Activated naive CD4-positive, alpha-beta T cell treated with anti-CD3 and anti-CD28 coated beads for 36 hours (primary cell): ENCODE data around the gene XIRP2. TPM values are rescaled to one million over a fixed set of nuclear protein-coding genes. Genes with fewer than 3 reads are reported as not detected.

Experiments
- CTCF ChIA-PET: fragments of 350-600 bp; sonication (Branson Sonifier 250); formaldehyde crosslinking; loops from one replicate; lab custom pipeline; 2021; ENCODE audit warnings: antibody characterized with exemption; lab: Charles Lee
- DNase-seq: peaks from one replicate; pipeline ENCODE4 v3.0.0-alpha.2; 2020
- H3K27ac Mint-ChIP-seq: one replicate; pipeline ENCODE4 v1.8.0; 2021; ENCODE audit warnings: mild to moderate bottlenecking, mixed read lengths
- H3K27me3 Mint-ChIP-seq: one replicate; pipeline ENCODE4 v1.8.0; 2021; ENCODE audit warnings: low read depth, mixed read lengths
- H3K36me3 Mint-ChIP-seq: one replicate; pipeline ENCODE4 v1.8.0; 2021; ENCODE audit warnings: low read depth, mixed read lengths
- H3K4me1 Mint-ChIP-seq: one replicate; pipeline ENCODE4 v1.8.0; 2021; ENCODE audit warnings: low read depth, mixed read lengths
- H3K4me3 Mint-ChIP-seq: one replicate; pipeline ENCODE4 v1.8.0; 2021; ENCODE audit warnings: mild to moderate bottlenecking, moderate library complexity, mixed read lengths
- H3K9me3 Mint-ChIP-seq: one replicate; pipeline ENCODE4 v1.8.0; 2021; ENCODE audit warnings: mixed read lengths
- intact Hi-C: fragments of 100-400 bp; cut with micrococcal nuclease; formaldehyde crosslinking; loops from one replicate; pipeline ENCODE4 v1.15.1; 2023
- total RNA-seq, 2 experiments: library from RNA; stranded (reverse); gene quantifications; one replicate each; pipeline ENCODE4 v1.2.3, GENCODE V29; 2021

Gene XIRP2
- total RNA-seq, 2 experiments from 2014 or later, result not detected

DNA sequence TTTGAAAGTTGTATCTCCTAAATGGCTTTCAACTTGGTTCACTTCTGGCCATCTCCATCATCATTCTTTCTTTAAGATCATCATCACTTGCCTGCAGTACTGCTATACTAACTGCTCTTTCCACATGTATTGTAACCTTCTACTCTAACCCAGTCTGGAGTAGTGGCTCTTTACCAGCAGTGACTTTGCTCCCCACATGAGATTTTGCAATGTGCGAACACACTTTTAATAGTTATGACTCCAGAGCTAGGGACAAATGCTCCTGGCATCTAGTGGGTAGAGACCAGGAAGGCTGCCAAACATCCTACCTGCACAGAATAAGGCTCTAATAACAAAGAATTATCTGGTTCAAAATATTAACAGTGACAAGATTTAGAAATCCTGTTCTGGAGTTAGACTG is 243.8 kb downstream of the XIRP2 start:
- H3K27ac Mint-ChIP-seq, result no peak overlapping the region
- peaks cover 3% of the 10 kb centered on the region for H3K4me1 Mint-ChIP-seq
- no peaks in the 10 kb centered on the region for H3K27me3 Mint-ChIP-seq
- H3K9me3 Mint-ChIP-seq, result no peaks in the 10 kb centered on the region
- DNase-seq, result no peak
- CTCF ChIA-PET, result no interaction called here
- intact Hi-C loops, result no loop called here
- no peaks in the 10 kb centered on the region for H3K36me3 Mint-ChIP-seq
- H3K4me3 Mint-ChIP-seq, result no peak overlapping the region

DNA sequence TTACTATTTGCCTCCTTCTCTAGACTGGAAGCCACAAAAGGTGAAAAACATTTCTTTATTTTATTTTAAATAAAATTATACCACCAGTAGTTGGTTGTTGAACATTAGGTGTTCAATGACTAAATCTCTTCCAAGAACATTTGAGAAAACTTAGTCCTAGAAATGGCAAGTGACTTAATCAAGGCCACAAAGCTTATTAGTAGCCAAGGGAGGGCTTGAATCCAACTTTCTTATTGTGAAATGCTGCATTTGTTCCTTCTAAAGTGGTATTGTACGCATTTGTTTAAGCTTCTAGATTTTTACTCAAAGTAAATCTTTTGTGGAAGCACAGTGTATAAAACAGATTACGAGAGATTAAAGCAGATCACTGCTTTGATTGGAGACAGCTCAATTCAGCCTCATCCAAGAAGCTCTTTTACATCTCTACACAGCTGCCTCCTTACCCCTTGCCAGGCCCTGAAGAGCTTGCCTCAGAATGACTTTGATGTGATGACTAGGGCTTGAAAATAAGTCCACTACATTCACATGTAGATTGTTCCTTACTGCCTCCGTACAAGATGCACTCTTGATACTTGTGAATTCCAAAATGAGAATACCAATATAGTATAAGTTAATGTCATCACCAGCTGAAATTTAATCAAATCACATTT is 244.8 kb downstream of the XIRP2 start:
- CTCF ChIA-PET, result no interaction called here
- Mint-ChIP-seq H3K9me3 (no peaks in the 10 kb centered on the region), H3K36me3 (no peaks in the 10 kb centered on the region), H3K27ac (no peak overlapping the region), H3K4me3 (no peak overlapping the region), H3K4me1 (peaks cover 3% of the 10 kb centered on the region), H3K27me3 (no peaks in the 10 kb centered on the region)
- intact Hi-C loops, result no loop called here
- no peak for DNase-seq

DNA sequence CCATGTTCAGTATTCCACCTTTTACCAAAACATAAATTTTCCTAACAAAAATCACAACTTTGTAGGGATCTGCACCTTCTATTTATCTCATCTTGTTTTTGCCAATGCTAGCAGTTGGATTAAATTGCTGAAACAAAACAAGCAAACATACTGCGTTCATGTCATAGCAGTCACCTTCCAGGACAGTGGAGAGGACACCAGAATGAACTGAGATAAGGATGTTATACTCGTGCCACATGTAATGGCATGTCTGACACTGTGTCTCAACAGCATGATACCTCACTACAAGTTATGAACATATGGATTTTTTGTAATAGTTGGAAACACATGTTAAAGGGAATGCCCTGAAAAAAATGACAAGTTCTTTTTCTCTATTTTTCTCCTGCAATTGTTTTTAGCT is 245.3 kb downstream of the XIRP2 start:
- CTCF ChIA-PET, result no interaction called here
- H3K4me1 Mint-ChIP-seq, result peaks cover 3% of the 10 kb centered on the region
- no peak overlapping the region for H3K4me3 Mint-ChIP-seq
- H3K27me3 Mint-ChIP-seq, result no peaks in the 10 kb centered on the region
- no peak overlapping the region for H3K27ac Mint-ChIP-seq
- DNase-seq, result no peak
- intact Hi-C loops, result no loop called here
- H3K9me3 Mint-ChIP-seq, result no peaks in the 10 kb centered on the region
- no peaks in the 10 kb centered on the region for H3K36me3 Mint-ChIP-seq

DNA sequence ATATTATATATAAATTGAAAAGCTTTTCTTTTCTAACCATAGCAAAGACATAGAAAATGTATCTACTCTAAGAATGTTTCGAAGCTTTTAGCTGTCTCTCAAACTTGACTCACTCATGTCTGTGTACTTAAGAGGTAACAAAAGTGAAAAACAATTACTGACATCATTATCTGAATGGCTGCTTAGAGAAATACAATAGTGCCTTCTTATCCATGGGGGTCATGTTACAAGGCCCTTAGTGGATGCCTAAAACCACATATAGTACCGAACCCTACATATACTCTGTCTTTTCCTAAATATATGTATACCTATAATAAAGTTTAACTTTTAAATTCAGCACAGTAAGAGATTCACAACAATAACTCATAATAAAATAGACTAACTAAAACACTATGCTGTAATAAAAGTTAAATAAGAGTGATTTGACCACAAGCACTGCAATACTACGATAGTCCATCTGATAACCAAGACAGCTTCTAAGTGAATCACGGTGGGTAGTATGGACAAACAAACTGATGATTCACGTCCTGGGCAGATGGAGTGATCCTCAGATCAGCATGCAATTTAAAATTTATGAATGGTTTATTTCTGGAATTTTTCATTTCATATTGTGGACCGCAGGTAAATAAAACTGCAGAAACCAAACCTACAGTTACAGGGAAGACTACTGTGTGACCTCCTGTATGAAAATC is 246.2 kb downstream of the XIRP2 start:
- Mint-ChIP-seq H3K4me1 (peaks cover 3% of the 10 kb centered on the region), H3K27me3 (no peaks in the 10 kb centered on the region), H3K9me3 (no peaks in the 10 kb centered on the region), H3K27ac (no peak overlapping the region), H3K4me3 (no peak overlapping the region), H3K36me3 (no peaks in the 10 kb centered on the region)
- no peak for DNase-seq
- intact Hi-C loops, result no loop called here
- CTCF ChIA-PET, result no interaction called here

DNA sequence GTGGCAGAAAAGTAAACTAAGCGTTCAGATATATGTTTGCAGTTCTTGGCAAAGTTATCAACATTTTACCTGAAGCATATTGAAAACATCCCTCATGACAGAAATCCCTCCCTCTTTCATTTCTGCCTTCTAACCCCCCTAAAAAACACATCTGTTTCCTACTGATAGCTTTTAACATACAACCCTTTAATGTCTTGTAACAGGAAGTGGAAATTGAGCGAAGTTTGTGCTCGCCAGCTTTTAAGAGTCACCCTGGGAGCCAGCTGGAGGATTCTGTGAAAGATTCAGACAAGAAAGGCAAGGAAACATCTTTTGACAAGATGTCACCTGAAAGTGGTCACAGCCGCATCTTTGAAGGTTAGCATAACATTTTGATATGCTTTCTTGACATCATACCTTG is 247.4 kb downstream of the XIRP2 start:
- intact Hi-C loops, result no loop called here
- Mint-ChIP-seq H3K36me3 (no peaks in the 10 kb centered on the region), H3K27ac (no peak overlapping the region), H3K27me3 (no peaks in the 10 kb centered on the region), H3K4me1 (peaks cover 3% of the 10 kb centered on the region), H3K4me3 (no peak overlapping the region), H3K9me3 (no peaks in the 10 kb centered on the region)
- CTCF ChIA-PET, result no interaction called here
- peak; percentile 6 for DNase-seq

DNA sequence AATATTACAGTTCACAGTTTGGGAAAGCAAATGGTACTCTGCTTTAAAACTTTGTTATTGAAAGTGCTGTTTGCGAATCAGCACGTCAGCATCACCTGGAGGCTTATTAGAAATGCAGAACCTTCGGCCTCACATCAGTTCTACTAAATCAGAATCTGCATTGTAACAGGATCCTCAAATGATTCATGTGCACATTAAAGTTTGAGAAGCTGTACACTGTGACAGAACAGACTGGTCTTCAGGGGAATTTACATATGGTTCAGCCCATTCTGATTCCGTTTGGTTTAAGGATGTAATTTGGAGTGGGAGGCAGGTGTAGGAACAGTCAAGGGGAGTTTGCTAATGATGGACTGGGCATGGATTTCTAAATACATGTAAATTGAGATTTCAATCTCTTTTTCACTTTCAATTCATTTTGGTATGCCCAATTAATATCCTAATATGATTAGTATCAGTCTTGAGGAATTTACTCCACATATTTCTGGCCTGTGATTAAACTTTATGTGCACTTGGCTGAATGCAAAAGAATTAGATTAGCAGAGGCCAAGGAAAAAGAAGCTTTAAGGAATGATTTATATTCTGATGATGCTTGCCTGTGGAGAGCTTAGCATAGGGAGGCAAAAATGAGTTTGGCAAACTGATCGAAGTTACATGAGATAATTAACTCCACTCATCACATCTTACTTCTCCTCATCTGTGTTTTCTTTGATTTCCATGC is 248.8 kb downstream of the XIRP2 start:
- Mint-ChIP-seq H3K27ac (no peak overlapping the region), H3K27me3 (no peaks in the 10 kb centered on the region), H3K9me3 (no peaks in the 10 kb centered on the region), H3K36me3 (no peaks in the 10 kb centered on the region), H3K4me1 (peaks cover 3% of the 10 kb centered on the region), H3K4me3 (no peak overlapping the region)
- DNase-seq, result no peak
- CTCF ChIA-PET, result no interaction called here
- intact Hi-C loops, result no loop called here

DNA sequence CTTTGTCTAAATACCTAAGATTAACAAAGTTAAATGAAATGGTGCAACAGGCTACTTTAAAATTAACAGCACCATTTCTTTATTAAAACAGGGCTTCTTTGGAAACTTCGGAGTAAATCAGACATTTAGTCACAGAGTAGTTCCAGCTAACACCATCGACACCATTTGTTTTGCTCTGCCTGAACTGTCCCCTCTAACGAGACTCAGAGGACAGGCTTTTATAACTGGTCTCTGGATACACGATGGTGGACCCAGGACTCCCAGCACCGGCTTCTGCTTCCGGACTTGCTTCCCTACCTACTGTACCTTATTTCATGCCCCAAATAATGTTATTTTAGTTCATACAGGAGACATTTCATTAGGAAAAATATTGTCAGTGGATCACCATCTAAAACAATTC is 252.1 kb downstream of the XIRP2 start:
- Mint-ChIP-seq H3K9me3 (no peaks in the 10 kb centered on the region), H3K36me3 (no peaks in the 10 kb centered on the region), H3K27ac (no peak overlapping the region), H3K27me3 (no peaks in the 10 kb centered on the region), H3K4me3 (no peak overlapping the region), H3K4me1 (peaks cover 3% of the 10 kb centered on the region)
- DNase-seq, result no peak
- intact Hi-C loops, result no loop called here
- CTCF ChIA-PET, result no interaction called here

DNA sequence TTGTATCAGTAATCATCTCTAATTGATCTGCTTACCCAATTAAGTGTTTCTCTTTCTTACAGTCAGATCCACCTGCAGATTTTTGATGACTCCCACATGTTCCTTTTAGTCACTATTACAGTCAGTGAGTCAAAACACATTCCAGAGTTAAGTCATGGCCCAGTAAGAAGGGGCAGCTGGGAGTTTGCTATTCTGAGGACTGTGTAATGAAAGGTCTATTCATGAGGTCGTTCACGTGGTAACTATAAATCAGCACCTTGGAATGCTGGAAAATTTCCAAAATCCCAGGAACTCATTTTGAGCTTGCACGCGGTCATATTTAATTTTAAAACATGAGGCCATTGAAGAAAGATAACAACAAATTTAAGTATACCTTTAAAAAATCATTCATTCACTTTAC is 252.5 kb downstream of the XIRP2 start:
- Mint-ChIP-seq H3K27ac (no peak overlapping the region), H3K36me3 (no peaks in the 10 kb centered on the region), H3K27me3 (no peaks in the 10 kb centered on the region), H3K9me3 (no peaks in the 10 kb centered on the region), H3K4me1 (peaks cover under 1% of the 10 kb centered on the region), H3K4me3 (no peak overlapping the region)
- CTCF ChIA-PET, result no interaction called here
- no peak for DNase-seq
- intact Hi-C loops, result no loop called here

DNA sequence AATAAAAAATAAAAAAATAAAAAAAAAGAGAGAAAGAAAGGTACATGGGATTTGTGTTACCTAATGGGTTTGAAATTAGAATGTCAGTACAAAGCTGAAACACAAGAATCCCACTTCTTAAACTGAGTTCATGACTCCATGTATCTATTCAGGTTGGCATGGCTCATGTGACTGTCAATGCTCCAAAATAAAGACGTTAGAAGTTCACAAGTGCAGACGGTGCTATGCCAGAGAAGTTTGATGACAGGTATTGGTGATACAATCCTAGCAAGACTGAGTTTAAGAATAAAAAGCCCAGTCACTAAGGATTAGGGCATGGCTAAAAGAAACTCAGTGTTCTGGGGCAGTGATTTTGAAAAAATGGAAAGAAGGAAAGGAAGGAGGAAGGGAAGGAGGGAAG is 254.3 kb downstream of the XIRP2 start:
- no peak overlapping the region for H3K4me3 Mint-ChIP-seq
- intact Hi-C loops, result no loop called here
- H3K27me3 Mint-ChIP-seq, result no peaks in the 10 kb centered on the region
- no peaks in the 10 kb centered on the region for H3K36me3 Mint-ChIP-seq
- no peak overlapping the region for H3K27ac Mint-ChIP-seq
- H3K9me3 Mint-ChIP-seq, result no peaks in the 10 kb centered on the region
- no peak for DNase-seq
- CTCF ChIA-PET, result interaction anchor here (0.6 kb wide), 1 partner anchor 225 kb away, joined by 3 read pairs; no protein-coding TSS in a partner anchor
- H3K4me1 Mint-ChIP-seq, result no peaks in the 10 kb centered on the region

DNA sequence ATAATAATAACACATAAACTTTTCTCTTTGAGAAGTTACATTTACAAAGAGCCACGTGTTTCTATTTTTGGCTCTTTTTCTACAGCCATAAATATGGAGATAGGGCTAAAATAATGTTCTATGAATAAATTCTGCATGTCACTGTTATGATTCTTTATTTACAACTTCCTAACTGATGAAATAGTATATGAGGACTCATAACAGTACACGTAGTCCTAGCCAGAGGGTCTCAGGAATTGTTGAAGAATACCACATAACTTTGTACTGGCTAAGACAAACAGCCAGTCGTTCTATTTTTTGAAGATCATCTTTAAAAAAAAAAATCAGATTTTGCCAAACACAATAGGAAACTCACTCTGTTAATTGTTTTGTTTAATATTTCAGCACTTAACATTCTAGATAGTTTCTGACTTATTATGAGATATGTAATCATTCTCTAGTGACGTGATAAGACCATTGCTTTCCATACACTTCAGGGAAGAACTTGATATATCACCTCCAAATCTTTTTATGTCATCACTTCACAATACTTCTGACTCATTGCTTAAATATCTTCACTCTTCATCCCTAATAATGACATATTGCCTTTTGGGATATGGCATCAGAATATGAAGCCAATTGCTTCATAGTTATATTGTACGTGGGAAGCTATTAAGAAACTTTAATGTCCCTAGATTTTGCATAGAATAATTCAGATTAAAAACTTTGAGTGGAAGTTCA is 256.1 kb downstream of the XIRP2 start:
- H3K36me3 Mint-ChIP-seq, result no peaks in the 10 kb centered on the region
- intact Hi-C loops, result no loop called here

DNA sequence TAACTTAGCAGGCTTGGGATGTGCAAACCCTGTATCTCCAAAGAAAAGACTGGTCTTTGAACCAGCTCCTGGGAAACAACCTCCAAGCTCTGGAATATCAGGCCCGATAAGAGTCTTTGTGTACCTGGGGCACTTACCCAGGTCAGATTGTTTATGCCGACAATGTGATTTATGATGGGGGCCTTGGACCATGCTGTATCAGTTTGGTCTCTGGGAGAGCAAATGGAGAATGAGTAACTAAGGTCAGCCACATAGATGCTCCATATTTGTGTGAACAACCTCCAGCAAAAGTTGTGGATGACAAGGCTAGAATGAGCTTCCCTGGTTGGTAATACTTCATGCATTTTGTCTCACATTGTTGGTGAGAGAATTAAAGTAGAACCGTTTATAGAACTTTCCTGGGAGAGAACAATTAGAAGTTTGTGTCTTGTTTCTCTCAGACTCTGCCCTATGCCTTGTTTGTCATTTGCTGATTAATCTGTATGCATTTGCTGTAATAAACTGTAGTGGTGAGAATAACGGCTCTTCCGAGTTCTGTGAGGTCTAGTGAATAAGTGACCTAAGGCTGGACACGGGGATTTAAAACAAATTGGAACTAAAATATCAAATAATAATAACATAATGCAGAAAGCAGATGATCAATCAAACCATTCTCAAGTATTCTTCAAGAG is 259.1 kb downstream of the XIRP2 start:
- no peak for DNase-seq
- CTCF ChIA-PET, result no interaction called here
- no peak overlapping the region for H3K27ac Mint-ChIP-seq
- H3K36me3 Mint-ChIP-seq, result no peaks in the 10 kb centered on the region
- intact Hi-C loops, result no loop called here
- no peak overlapping the region for H3K4me3 Mint-ChIP-seq
- H3K9me3 Mint-ChIP-seq, result no peaks in the 10 kb centered on the region
- no peaks in the 10 kb centered on the region for H3K4me1 Mint-ChIP-seq
- H3K27me3 Mint-ChIP-seq, result no peaks in the 10 kb centered on the region

More for the DNA sequence above, 256.1 kb downstream of the XIRP2 start:
- CTCF ChIA-PET, result no interaction called here
- Mint-ChIP-seq H3K4me3 (no peak overlapping the region), H3K27ac (no peak overlapping the region), H3K9me3 (no peaks in the 10 kb centered on the region), H3K4me1 (no peaks in the 10 kb centered on the region), H3K27me3 (no peaks in the 10 kb centered on the region)
- no peak for DNase-seq

DNA sequence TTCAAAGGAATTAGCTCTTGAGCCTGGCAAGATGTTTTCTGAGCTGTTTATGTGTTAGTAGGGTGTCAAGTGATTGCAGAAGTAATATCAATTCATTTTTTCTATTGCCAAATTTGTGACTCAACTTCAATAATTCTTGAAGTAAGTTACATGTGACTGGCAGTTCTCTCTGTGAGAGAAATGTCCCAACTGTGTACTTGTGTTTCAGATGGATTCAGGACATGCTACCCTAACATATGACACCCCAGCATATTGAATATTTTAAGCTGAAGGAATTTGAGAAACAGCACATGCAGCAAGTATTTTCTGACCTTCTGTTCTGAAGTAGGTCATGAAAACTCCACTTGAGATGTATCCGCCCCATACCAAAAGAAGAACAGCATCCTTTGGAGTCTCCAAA is 263.6 kb downstream of the XIRP2 start:
- Mint-ChIP-seq H3K4me1 (no peaks in the 10 kb centered on the region), H3K27ac (no peak overlapping the region), H3K36me3 (no peaks in the 10 kb centered on the region), H3K9me3 (no peaks in the 10 kb centered on the region), H3K27me3 (no peaks in the 10 kb centered on the region), H3K4me3 (no peak overlapping the region)
- CTCF ChIA-PET, result no interaction called here
- intact Hi-C loops, result no loop called here
- DNase-seq, result no peak
